HL-60 (cell line): ENCODE data around the gene NIN.
"Not testable (repeated sequence)": the region's sequence is repeated elsewhere in the genome, so short reads cannot be mapped to it uniquely, and the experiment has no call there.

ENCODE experiments used
- DNase-seq, 2 experiments: peaks; one replicate each; pipeline ENCODE4 v3.0.0-alpha.2; 2010 to 2020; ENCODE audit warnings: low read depth in 1 of 2, low spot score in 1 of 2
- H3K27ac ChIP-seq: fragments of 250-450 bp; sonication (Bioruptor Pico); replicated peaks from 2 replicates; pipeline ENCODE4 v1.5.1; 2020; ENCODE audit warnings: mild to moderate bottlenecking, moderate library complexity
- H3K27me3 ChIP-seq: fragments of 250-450 bp; sonication (Bioruptor Pico); 2 replicates; pipeline ENCODE4 v1.5.1; 2021; ENCODE audit warnings: mild to moderate bottlenecking, moderate library complexity; ENCODE audit not compliant: insufficient read depth, poor library complexity, severe bottlenecking
- H3K4me3 ChIP-seq: replicated peaks from 2 replicates; pipeline ENCODE4 v1.5.1; 2011; ENCODE audit warnings: mild to moderate bottlenecking, control low read depth, low read length; ENCODE audit not compliant: insufficient read depth
- GABPA ChIP-seq: IDR thresholded peaks from 2 replicates; pipeline ENCODE4 v1.6.1; 2012; ENCODE audit warnings: low read depth
- POLR2AphosphoS5 ChIP-seq: IDR thresholded peaks from 2 replicates; pipeline ENCODE4 v1.6.1; 2012; ENCODE audit warnings: low read depth
- SPI1 ChIP-seq: IDR thresholded peaks from 2 replicates; pipeline ENCODE4 v1.6.1; 2012; ENCODE audit warnings: low read depth, mild to moderate bottlenecking, borderline replicate concordance
- TF ChIP-seq, protein P1 (sequence below): IDR thresholded peaks from 2 replicates; pipeline ENCODE4 v1.6.1; 2012; ENCODE audit warnings: low read depth; ENCODE audit not compliant: insufficient replicate concordance
- TF ChIP-seq, protein P2 (sequence below): IDR thresholded peaks from one replicate; pipeline ENCODE4 v1.5.1; 2011; ENCODE audit warnings: low read length, control low read depth, inconsistent platforms; ENCODE audit not compliant: insufficient read depth

NIN gene

DNA sequence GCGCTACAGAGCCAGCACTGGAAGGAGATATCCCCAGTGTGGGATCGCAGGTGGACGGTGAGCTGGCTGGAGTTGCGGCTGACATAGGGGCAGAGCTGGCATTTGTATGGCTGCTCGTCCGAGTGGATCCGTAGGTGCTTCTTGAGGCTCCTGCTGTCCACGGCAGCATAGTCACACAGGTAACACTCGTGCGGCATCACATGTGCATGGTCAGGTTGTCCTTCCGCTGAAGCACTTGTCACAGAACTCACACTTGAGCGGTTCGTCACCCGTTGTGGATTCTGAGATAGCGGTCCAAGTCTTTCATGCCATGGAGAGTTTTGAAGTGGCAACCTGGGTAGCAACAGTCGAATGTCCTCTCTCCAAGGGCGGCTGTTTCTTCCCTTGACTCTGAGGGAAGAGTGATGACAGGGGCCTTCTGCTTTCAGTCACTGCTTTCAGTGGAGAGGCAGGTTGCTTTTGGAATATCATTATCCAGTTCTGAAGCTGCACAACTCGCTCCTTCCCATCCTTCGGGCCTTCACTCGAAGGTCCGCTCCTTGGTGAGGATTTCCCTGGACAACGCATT, 125.9 kb downstream of the NIN start:
- TF ChIP-seq SPI1 (no peak), POLR2AphosphoS5 (no peak), GABPA (no peak)
- TF ChIP-seq, protein P1, sequence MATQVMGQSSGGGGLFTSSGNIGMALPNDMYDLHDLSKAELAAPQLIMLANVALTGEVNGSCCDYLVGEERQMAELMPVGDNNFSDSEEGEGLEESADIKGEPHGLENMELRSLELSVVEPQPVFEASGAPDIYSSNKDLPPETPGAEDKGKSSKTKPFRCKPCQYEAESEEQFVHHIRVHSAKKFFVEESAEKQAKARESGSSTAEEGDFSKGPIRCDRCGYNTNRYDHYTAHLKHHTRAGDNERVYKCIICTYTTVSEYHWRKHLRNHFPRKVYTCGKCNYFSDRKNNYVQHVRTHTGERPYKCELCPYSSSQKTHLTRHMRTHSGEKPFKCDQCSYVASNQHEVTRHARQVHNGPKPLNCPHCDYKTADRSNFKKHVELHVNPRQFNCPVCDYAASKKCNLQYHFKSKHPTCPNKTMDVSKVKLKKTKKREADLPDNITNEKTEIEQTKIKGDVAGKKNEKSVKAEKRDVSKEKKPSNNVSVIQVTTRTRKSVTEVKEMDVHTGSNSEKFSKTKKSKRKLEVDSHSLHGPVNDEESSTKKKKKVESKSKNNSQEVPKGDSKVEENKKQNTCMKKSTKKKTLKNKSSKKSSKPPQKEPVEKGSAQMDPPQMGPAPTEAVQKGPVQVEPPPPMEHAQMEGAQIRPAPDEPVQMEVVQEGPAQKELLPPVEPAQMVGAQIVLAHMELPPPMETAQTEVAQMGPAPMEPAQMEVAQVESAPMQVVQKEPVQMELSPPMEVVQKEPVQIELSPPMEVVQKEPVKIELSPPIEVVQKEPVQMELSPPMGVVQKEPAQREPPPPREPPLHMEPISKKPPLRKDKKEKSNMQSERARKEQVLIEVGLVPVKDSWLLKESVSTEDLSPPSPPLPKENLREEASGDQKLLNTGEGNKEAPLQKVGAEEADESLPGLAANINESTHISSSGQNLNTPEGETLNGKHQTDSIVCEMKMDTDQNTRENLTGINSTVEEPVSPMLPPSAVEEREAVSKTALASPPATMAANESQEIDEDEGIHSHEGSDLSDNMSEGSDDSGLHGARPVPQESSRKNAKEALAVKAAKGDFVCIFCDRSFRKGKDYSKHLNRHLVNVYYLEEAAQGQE: no peak
- TF ChIP-seq, protein P2, sequence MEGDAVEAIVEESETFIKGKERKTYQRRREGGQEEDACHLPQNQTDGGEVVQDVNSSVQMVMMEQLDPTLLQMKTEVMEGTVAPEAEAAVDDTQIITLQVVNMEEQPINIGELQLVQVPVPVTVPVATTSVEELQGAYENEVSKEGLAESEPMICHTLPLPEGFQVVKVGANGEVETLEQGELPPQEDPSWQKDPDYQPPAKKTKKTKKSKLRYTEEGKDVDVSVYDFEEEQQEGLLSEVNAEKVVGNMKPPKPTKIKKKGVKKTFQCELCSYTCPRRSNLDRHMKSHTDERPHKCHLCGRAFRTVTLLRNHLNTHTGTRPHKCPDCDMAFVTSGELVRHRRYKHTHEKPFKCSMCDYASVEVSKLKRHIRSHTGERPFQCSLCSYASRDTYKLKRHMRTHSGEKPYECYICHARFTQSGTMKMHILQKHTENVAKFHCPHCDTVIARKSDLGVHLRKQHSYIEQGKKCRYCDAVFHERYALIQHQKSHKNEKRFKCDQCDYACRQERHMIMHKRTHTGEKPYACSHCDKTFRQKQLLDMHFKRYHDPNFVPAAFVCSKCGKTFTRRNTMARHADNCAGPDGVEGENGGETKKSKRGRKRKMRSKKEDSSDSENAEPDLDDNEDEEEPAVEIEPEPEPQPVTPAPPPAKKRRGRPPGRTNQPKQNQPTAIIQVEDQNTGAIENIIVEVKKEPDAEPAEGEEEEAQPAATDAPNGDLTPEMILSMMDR: no peak
- Histone ChIP-seq H3K27ac (no peak overlapping the region), H3K27me3 (no peaks in the 10 kb centered on the region), H3K4me3 (no peak overlapping the region)
- no peak for DNase-seq

DNA sequence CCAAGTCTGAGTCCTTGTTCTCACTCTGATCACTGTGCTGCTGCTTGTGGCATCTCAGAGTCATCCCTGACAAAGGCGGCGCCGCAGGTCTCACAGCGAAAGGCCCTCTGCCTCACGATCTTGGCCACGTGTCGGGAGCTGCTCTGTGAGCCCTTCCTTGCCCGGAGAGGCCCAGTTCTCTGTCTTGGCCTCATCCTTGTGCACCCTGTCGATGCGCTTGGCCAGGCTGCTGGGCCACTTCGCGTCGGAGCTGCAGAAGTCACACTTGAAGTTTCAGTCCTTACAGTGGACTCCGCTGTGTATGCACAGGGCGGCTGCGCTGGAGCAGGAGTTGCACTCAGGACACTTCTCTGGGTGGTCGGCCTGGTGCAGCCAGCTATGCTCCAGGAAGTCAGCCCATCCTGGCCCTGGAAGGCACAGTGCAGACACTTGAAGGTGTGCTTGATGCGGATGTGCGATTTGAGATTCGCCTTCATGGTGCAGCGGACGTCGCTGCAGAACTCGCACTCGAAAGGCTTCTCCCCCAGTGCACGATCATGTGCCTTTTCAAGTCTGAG, 126.4 kb downstream of the NIN start:
- Histone ChIP-seq H3K27me3 (no peaks in the 10 kb centered on the region), H3K27ac (no peak overlapping the region), H3K4me3 (no peak overlapping the region)
- DNase-seq: no peak
- TF ChIP-seq POLR2AphosphoS5: no peak
- no peak for TF ChIP-seq GABPA
- TF ChIP-seq, protein P1: no peak
- TF ChIP-seq, protein P2: no peak
- no peak for TF ChIP-seq SPI1

DNA sequence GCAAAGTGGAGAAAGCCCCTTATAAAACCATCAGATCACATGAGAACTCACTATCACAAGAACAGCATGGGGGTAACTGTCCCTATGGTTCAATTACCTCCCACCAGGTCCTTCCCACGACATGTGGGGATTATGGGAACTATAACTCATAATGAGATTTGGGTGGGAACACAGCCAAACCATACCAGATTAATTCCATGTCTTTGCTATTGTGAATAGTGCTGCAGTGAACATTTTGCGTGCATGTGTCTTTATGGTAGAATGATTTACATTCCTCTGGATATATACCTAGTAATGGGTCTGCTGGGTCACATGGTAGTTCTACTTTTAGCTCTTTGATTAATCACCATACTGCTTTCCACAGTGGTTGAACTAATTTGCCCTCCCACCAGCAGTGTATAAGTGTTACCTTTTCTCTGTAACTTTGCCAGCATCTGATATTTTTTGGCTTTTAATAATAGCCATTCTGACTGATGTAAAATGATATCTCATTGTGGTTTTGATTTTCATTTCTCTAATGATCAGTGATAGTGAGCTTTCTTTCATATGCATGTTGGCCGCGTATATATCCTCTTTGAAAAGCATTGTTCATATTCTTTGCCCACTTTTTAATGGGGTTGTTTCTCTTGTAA, 133.2 kb downstream of the NIN start:
- DNase-seq: no peak
- TF ChIP-seq, protein P1: no peak
- TF ChIP-seq SPI1 (no peak), GABPA (no peak), POLR2AphosphoS5 (no peak)
- TF ChIP-seq, protein P2: no peak
- Histone ChIP-seq H3K4me3 (no peak overlapping the region), H3K27ac (no peak overlapping the region), H3K27me3 (no peaks in the 10 kb centered on the region)

DNA sequence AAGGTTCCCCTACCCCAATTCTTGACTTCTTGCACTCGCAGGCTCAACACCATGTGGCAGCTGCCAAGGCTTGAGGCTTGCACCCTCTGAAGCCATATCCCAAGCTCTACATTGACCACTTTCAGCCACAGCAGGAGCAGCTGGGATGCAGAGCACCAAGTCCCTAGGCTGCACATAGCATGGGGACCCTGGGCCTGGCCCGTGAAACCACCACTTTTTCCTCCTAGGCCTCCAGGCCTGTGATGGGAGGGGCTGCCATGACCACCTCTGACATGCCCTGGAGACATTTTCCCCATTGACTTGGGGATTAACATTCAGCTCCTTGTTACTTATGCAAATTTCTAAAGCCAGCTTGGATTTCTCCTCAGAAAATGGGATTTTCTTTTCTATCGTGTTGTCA, 136.7 kb downstream of the NIN start:
- not testable (repeated sequence) for H3K27me3 ChIP-seq, H3K27ac ChIP-seq, H3K4me3 ChIP-seq, DNase-seq
